HG03520 (cell line): ENCODE data around the gene MESP1.

Experiments used
- ATAC-seq: cut with Tn5 transposase; IDR thresholded peaks from one replicate; pipeline ENCODE4 v1.9.1; 2021; ENCODE audit warnings: mild to moderate bottlenecking, moderate library complexity; ENCODE audit not compliant: unreplicated experiment

The MESP1 gene

DNA sequence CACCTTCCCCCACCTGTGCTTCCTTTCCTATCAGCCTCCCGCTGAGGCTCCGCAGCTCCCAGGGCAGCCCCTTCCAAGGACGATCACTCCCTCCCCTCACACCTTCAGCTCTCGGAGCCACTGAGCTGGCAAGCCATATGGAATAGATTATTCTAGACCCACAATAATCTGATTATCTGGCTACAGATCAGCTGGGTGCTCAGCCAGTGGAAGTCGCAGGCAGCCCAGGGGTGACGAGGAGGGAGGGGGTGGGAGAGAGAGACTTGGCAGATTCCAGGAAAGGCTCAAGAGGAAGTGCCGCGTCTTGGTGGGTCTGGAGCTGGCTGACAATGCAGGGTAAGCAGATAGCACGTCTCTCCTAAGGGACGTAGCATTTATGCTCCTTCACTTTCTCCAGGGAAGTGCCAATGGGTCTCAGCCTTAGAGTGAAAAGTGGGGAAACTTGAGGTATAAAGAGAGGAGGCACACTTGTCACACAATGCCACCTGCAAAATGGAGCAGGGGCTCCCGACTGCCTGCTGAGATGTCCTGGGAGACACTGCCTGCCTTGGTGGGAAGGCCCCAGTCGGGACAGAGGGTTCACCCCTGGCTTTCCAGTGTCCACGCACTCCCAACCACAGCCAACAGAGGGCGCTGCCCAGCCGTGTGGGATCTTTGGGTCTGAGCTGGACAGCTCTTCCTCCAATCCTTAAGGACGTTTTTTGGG, 9.4 kb upstream of the MESP1 start:
- peak; percentile 56 for ATAC-seq

DNA sequence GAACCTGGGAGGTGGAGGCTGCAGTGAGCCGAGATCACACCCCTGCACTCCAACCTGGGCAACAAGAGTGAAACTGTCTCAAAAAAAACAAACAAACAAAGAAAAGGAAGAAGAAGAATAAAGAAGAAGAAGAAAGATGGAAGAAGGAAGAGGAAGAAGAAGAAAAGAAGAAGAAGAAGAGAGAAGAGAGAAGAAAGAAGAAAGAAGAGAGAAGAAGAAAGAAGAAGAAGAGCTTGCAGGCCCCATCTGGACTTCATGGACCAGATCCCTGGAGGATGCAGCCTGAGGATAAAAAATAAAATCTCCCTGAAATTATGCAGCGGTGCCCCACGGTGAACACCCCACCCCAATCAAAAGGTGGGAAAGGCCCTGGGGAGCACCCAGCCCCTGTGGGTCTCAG, 8.8 kb upstream of the MESP1 start:
- ATAC-seq: no peak

DNA sequence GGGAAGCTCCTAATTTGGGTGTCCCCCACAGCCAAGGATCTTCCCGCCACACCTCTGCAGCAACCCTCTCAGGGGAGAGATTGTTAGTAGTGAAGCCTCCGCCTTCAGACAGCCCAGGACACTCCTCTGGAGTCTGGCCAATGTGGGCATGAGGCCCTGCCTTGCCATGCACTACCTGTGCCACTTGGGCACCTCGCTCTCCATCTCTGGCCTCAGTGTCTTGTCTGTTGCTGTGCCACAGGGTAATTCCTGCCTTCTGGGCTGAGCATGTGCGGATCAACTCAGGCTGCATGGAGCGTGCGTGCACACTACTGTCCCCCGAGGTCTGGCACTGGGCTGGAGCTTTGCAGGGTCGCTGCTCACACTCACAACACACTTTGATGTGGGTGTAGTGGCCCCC, 7.9 kb upstream of the MESP1 start:
- no peak for ATAC-seq

GRCh38 chr15:89758283-89758682, 7.2 kb upstream of the MESP1 start:
- ATAC-seq: no peak

DNA sequence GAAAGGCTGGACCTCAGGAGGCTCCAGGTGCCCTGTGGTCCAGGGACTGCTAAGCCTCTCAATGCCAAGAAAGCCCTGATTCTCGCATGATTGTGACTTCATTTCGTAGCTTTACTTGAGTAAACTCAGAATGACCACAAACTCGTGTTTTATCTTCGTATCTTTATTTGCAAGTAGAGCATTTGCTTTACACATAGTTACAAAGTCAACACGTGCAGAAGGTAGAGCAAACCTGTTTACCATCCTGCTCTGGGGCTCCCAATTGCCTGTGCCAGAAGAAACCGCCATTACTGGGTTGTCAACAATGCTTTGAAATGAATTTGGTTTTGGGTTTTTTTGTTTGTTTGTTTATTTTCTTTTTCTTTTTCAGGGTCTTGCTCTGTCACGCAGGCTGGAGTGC, 5.8 kb upstream of the MESP1 start:
- ATAC-seq: no peak

DNA sequence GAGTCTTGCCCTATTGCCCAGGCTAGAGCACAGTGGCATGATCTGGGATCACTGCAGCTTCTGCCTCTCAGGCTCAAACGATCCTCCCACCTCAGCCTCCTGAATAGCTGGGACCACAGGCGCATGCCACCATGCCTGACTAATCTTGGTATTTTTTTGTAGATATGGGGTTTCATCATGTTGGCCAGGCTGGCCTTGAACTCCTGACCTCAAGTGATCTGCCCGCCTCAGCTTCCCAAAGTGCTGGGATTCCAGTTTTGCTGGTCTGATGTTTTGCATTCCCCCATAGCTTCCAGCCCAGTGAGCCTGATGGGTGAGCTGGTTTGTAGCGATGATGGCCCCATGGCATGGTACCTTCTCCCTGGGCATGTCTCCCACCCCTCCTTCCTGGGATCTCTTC, 4.7 kb upstream of the MESP1 start:
- no peak for ATAC-seq

- no peak for ATAC-seq
Measured at GRCh38 chr15:89754361-89755154, 3.5 kb upstream of the MESP1 start.

GRCh38 chr15:89753855-89754254, 2.8 kb upstream of the MESP1 start:
- ATAC-seq: no peak

GRCh38 chr15:89751748-89752147, 699 bp upstream of the MESP1 start:
- no peak for ATAC-seq

DNA sequence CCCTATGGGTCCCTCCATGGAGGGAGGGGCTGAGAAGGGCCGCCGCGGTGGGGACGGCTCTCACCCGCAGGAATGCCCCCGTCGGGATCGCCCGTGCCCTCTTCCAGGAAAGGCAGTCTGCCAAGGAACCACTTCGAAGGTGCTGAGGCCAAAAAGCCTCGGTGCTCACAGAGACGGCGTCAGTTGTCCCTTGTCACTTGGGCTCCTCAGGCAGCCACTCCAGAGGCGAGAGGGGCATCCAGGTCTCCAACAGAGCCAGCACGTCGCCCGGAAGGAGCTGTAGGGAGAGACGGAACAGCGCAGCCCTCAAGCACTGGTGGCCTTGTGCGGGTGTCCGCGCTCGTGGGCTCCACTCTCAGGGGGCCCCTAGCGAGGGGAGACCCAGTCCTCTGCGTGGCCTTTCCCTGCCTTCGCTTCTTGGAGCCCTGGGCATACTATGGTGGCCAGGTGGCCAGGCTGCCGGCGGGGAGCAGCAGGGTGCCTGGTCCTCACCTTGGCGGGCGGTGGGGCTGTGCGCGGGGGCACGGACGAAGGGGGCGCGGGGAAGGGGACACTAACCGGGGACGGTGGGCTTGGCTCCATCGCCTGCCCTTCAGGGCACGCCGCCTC, 994 bp downstream of the MESP1 start:
- ATAC-seq: no peak

GRCh38 chr15:89749526-89749925, 1.5 kb downstream of the MESP1 start:
- no peak for ATAC-seq

DNA sequence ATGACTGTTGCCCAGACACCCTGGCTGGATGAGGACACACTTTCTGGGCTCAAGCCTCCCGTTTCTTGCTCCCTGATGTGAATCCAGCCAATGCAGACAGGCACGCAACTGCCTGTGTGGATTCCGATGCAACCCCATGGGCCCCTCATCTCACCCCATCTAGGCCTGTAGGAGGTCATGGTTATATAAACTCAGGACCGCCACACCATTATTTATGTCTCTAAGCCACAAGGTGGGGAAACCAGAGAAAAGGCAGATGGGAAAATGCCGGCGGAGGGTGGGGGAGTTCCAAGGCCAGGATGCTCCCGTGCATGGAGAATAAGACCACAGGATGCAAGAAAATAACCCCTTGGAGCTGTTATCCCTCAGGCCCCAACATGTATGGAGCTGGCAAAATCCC, 2.0 kb downstream of the MESP1 start:
- no peak for ATAC-seq

DNA sequence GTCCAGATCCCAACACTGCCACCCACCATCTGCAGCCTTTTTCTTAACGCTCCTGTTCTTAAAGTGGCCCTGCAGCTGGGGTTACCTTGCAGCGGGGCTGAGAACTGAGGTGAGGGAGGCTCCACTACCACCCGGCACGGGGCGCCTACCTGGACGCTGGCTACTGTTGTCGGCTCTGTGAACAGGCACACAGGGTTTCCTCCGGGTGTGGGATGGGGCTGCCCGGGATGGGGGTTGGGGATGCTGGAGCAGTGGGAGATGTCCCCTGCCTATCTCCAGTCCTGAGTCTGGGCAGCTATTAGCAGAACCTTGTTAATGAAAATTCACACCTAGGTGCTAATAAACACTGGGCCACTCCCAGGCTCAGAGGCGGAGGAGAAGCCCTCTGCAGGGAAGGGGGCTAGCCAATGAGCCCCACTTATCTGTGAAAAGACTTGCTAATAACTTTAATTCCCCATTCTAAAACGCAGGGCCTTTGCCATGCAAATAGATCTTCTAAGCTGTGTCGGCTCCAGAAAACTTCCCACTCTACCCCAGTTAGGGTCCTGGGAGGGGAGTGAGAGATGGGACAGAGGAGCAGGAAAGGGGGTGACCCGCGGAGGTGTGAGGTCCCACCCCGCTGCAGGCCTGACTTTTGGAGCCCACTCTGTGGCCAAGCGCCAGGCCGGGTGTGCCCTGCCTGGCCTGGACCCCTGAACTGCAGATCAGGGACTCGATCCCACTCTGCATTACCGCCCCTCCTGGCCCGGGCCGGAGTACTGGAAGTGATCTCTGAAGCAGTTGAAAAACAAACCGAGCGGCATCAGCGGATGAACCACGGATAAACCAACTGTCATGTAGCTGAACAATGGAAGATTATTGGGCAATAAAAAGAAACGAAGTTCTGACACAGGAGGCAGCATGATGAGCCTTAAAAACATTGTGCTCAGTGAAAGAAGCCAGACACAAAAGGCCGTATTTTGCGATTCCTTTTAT, 3.1 kb downstream of the MESP1 start:
- ATAC-seq: no peak

DNA sequence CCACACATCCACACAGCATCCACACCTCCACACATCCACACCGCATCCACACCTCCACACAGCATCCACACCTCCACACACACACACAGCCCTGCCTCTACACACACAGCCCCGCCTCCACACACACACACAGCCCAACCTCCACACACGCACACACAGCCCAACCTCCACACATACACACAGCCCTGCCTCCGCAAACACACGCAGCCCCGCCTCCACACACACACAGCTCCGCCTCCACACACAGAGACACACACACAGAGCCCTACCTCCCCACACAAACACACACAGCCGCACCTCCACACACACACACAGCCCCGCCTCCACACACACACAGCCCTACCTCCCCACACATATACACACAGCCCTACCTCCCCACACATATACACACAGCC, 4.7 kb downstream of the MESP1 start:
- no peak for ATAC-seq

DNA sequence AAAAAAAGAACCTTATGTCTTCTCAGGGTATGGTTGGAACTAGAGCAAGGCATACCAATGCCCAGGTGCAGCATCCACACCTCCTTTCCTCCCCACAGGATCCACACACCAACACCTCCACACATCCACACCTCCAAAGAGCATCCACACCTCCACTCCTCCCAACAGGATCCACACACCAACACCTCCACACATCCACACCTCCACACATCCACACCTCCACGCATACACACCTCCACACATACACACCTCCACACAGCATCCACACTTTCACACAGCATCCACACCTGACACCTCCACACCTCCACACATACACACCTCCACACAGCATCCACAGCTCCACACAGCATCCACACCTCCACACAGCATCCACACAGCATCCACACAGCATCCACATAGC, 5.3 kb downstream of the MESP1 start:
- no peak for ATAC-seq

DNA sequence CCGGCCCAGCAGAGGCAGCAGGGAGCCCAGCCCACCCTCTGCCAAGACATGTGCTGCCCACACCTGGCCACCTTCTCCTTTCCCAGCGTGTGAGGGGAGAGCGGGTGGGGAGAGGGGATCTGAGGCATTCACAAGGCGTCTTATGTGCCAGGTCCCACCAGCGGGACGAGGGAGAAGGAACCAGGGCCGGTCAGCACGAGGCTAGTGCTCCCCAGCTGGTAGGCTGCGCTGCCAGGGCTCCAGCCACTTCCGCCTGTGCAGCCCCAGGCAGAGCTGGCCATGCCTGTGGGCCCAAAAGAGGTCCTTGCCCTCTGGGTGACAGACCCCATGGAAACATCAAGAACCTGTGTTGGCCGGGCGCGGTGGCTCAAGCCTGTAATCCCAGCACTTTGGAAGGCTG, 5.9 kb downstream of the MESP1 start:
- ATAC-seq: no peak

DNA sequence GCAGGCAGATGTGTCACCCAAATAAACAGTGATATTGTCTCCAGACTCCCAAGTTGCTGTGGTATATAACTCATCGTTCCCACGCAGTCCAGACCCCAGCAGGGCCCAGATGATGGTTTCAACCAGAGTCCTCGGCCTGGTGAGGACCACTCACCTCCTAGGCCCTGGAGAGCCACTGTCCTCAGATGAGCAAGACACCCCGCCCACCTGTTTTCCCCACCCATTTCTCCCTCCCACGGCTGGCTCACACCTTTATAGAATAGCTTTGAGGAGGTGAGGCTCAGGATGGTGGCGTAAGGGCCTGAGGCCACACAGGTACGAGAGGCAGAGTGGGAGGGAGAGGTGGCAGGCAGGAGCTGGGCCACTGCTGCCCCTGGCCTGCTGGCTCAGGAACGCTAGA, 7.5 kb downstream of the MESP1 start:
- ATAC-seq: no peak

DNA sequence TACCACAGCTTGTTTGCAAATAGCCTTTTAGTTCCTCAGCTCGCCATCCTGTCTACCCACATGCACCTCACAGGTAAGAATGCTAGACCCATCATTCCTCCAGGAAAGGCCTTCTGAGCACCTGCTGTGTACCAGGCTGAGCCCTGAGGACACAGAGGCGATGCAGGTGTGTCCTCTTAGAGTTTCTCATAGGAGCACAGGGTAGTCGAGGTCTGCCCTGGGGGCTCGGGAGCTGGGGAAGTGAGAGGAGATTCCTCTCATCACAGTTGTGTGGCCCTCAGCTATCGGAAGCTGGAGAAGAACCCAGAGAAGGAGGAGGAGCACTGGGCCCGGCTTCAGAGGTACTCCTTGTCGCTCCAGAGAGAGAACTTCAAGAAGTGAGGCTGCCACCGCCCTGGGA, 8.0 kb downstream of the MESP1 start:
- ATAC-seq: no peak

DNA sequence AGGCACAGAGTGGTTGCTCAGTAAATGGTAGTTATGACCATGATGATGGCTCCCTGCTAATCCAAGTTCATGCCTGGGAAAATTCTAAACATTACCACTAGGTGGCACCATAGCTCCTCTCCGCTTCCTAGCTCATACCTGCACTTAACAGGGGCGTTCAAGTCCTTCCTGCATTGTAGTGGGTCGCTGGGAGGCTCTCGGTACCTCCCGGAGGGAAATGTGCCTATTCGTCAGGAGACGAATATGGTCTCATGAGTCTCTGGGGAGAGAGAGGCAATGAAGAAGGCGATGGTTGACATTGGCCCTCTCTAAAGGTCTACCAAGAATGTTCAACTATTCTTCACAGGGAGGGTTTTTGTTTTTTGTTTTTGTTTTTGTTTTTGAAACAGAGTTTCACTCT, 10.9 kb downstream of the MESP1 start:
- ATAC-seq: no peak

DNA sequence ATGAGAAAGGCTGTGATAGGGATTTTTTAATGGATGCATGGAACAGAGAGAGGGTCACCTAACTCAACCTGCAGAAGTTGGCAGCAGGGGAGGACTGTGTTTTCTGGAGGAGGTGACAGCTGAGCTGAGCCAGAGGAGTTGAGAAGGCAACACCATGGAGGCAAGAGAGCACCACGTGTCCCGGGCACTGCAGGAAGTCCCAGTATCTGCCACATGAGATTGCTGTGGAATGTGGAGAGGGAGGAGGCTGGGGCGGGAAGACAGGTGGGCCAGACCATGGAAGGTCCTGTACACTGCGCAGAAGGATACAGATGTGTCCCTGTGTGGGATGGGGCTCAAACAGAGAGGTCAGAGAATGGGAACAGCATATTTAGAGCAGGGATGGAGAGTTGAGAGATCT, 15.3 kb downstream of the MESP1 start:
- ATAC-seq: no peak
